Measurements from ENCODE around the gene ANO8. TPM values are rescaled to one million over a fixed set of nuclear protein-coding genes. Genes with fewer than 3 reads are reported as not detected.
A peak's percentile ranks its signal among the peaks of the same experiment; 100 is the strongest.

Gene ANO8
- total RNA-seq, 2 donors from 2014 or later = 7.0 to 16.5 TPM

- no peak overlapping the region for H3K4me3 ChIP-seq
- DNase-seq (peak in 2 of 4 donors; percentile 30 to 34), ATAC-seq (no peak)
- peaks cover 22% of the 10 kb centered on the region for H3K4me1 ChIP-seq
- 77 to 83% methylated on average over 17 of the region's 17 CpGs for WGBS, 2 donors
- intact Hi-C loops (cut with DNase I) = no loop called here
- no peaks in the 10 kb centered on the region for H3K36me3 ChIP-seq (replicated peaks in 1 of 2; ENCODE audit: insufficient read depth in 1 of 2, low read depth in 2 of 2)
- H3K27me3 ChIP-seq = no peaks in the 10 kb centered on the region
- no peak for TF ChIP-seq POLR2A (IDR thresholded peaks at IDR 0.05)
- TF ChIP-seq, protein P1, sequence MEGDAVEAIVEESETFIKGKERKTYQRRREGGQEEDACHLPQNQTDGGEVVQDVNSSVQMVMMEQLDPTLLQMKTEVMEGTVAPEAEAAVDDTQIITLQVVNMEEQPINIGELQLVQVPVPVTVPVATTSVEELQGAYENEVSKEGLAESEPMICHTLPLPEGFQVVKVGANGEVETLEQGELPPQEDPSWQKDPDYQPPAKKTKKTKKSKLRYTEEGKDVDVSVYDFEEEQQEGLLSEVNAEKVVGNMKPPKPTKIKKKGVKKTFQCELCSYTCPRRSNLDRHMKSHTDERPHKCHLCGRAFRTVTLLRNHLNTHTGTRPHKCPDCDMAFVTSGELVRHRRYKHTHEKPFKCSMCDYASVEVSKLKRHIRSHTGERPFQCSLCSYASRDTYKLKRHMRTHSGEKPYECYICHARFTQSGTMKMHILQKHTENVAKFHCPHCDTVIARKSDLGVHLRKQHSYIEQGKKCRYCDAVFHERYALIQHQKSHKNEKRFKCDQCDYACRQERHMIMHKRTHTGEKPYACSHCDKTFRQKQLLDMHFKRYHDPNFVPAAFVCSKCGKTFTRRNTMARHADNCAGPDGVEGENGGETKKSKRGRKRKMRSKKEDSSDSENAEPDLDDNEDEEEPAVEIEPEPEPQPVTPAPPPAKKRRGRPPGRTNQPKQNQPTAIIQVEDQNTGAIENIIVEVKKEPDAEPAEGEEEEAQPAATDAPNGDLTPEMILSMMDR (IDR thresholded peaks at IDR 0.05) = no peak
- H3K27ac ChIP-seq = no peak overlapping the region
- H3K9me3 ChIP-seq = no peaks in the 10 kb centered on the region
Observed at GRCh38 chr19:17325881-17326594, 8.6 kb downstream of the ANO8 start.

GRCh38 chr19:17325133-17325532 is 9.5 kb downstream of the ANO8 start:
- peaks cover 4% of the 10 kb centered on the region in 2 donors for H3K36me3 ChIP-seq (replicated peaks in 1 of 2; ENCODE audit: insufficient read depth in 1 of 2, low read depth in 2 of 2)
- no peaks in the 10 kb centered on the region for H3K9me3 ChIP-seq
- no peaks in the 10 kb centered on the region for H3K27me3 ChIP-seq
- H3K4me1 ChIP-seq = peaks cover 22% of the 10 kb centered on the region
- no peak overlapping the region for H3K4me3 ChIP-seq
- DNase-seq = no peak
- WGBS, 2 donors = 93% methylated on average over 13 of the region's 20 CpGs; no CpG with 5 or more reads in 1 of the 2 donors
- no peak for ATAC-seq
- H3K27ac ChIP-seq = no peak overlapping the region
- TF ChIP-seq, protein P1 (IDR thresholded peaks at IDR 0.05) = no peak
- TF ChIP-seq POLR2A (IDR thresholded peaks at IDR 0.05) = no peak
- intact Hi-C loops (cut with DNase I) = no loop called here

- TF ChIP-seq, protein P1 (IDR thresholded peaks at IDR 0.05) = no peak
- no peak for TF ChIP-seq POLR2A (IDR thresholded peaks at IDR 0.05)
- no peaks in the 10 kb centered on the region for H3K9me3 ChIP-seq
- H3K36me3 ChIP-seq (replicated peaks in 1 of 2; ENCODE audit: insufficient read depth in 1 of 2, low read depth in 2 of 2) = peaks cover 4 to 5% of the 10 kb centered on the region in 2 donors
- H3K4me1 ChIP-seq = peaks cover 22% of the 10 kb centered on the region
- intact Hi-C loops (cut with DNase I) = no loop called here
- H3K27me3 ChIP-seq = no peaks in the 10 kb centered on the region
- H3K4me3 ChIP-seq = no peak overlapping the region
- DNase-seq (no peak), ATAC-seq (no peak)
- no peak overlapping the region for H3K27ac ChIP-seq
- 88% methylated on average over 26 of the region's 28 CpGs; no CpG with 5 or more reads in 1 of the 2 donors for WGBS, 2 donors
Observed at GRCh38 chr19:17324357-17325114, 10.1 kb downstream of the ANO8 start.

DNA sequence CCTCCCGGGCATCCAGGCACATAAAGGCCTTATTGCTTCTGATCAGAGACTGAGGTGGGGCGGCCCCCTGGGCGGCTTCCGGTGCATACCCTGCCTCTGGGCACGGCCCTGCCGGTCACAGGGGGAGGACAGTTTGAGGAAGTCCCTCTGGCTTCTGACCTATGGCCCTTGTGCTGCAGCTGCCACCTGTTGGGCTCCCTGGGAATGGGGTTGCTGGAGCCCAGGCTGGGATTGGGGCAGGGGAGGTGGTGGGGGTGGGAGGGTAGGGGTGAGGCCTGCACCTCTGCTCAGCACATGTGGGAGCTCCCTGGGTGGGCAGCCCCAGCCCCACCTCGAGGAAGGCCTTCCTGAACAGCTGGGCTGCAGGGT is 10.7 kb downstream of the ANO8 start:
- Histone ChIP-seq H3K9me3 (no peaks in the 10 kb centered on the region), H3K27ac (no peak overlapping the region), H3K4me1 (peaks cover 16% of the 10 kb centered on the region), H3K27me3 (no peaks in the 10 kb centered on the region), H3K4me3 (no peak overlapping the region), H3K36me3 (replicated peaks in 1 of 2; ENCODE audit: insufficient read depth in 1 of 2, low read depth in 2 of 2) (peaks cover 4 to 5% of the 10 kb centered on the region in 2 donors)
- WGBS, 2 donors = 66% methylated on average over 5 of the region's 7 CpGs; no CpG with 5 or more reads in 1 of the 2 donors
- ATAC-seq (no peak), DNase-seq (no peak)
- TF ChIP-seq, protein P1 (IDR thresholded peaks at IDR 0.05) = no peak
- no peak for TF ChIP-seq POLR2A (IDR thresholded peaks at IDR 0.05)
- intact Hi-C loops (cut with DNase I) = no loop called here

All from body of pancreas (tissue), 4 donors.